Ishikawa (cell line): ENCODE data around the gene SCOC.

Source experiments
- CEBPB ChIP-seq: IDR thresholded peaks from 2 replicates; pipeline ENCODE4 v1.6.1; 2012
- CREB1 ChIP-seq: IDR thresholded peaks from 2 replicates; pipeline ENCODE4 v1.6.1; 2012; ENCODE audit warnings: low read depth
- FOXM1 ChIP-seq: IDR thresholded peaks from 2 replicates; pipeline ENCODE4 v1.6.1; 2012; ENCODE audit warnings: low read depth, borderline replicate concordance
- YY1 ChIP-seq: IDR thresholded peaks from 2 replicates; pipeline ENCODE4 v1.6.1; 2012; ENCODE audit warnings: low read depth

The SCOC gene

DNA sequence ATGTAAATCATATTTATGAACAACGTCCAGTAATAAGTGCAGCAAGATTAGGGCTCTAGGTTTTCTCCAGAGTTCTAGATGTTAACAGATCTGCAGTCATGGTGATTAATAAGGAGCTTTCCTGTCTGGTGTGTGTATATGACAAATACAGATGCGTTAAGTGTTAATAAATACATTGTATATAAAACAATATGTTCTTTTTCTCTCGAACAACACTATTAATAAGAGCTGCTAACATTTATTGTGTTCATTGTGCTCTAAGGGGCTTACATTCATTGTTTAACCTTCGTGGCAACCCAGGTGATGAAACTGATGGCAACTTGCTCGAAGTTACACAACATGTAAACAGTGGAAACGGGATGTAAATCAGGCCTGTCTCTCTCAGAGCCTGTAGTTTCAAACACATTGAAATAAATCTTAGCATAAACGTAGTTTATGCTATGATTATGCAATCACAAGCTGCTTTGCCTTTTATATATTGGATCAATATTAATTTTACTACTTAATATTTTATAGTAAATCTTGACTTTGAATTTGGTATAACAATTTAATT is 54.5 kb downstream of the SCOC start:
- TF ChIP-seq CREB1 (no peak), YY1 (no peak), FOXM1 (no peak), CEBPB (peak; percentile 53; the same call in 1 of the 2 replicates)
